Effector CD4-positive, alpha-beta T cell (primary cell): ENCODE measurements around the gene GNAT2.

Experiments used
- DNase-seq: peaks from one replicate; pipeline ENCODE4 v3.0.0-alpha.2; 2020

GNAT2 gene

GRCh38 chr1:109605381-109605780 lies 14.0 kb downstream of the GNAT2 start:
- DNase-seq = no peak

- DNase-seq = no peak
Measured at GRCh38 chr1:109603229-109603628, 16.2 kb downstream of the GNAT2 start.

- DNase-seq = no peak
Measured at GRCh38 chr1:109598655-109599054, 20.8 kb downstream of the GNAT2 start.

- DNase-seq = no peak
Measured at GRCh38 chr1:109598156-109598555, 21.3 kb downstream of the GNAT2 start.

- DNase-seq = no peak
Measured at GRCh38 chr1:109595531-109595930, 23.9 kb downstream of the GNAT2 start.

- no peak for DNase-seq
Measured at GRCh38 chr1:109592916-109593315, 26.5 kb downstream of the GNAT2 start.

- DNase-seq = no peak
Measured at GRCh38 chr1:109589679-109590078, 29.7 kb downstream of the GNAT2 start.

GRCh38 chr1:109589177-109589576 lies 30.2 kb downstream of the GNAT2 start:
- no peak for DNase-seq

- DNase-seq = no peak
Measured at GRCh38 chr1:109586055-109586454, 33.4 kb downstream of the GNAT2 start.

- no peak for DNase-seq
Measured at GRCh38 chr1:109584766-109585165, 34.6 kb downstream of the GNAT2 start.

- DNase-seq = no peak
Measured at GRCh38 chr1:109582021-109582420, 37.4 kb downstream of the GNAT2 start.

GRCh38 chr1:109579491-109579890 lies 39.9 kb downstream of the GNAT2 start:
- no peak for DNase-seq

GRCh38 chr1:109578947-109579443 lies 40.4 kb downstream of the GNAT2 start:
- DNase-seq = no peak

- DNase-seq = no peak
Measured at GRCh38 chr1:109573785-109574184, 45.6 kb downstream of the GNAT2 start.

GRCh38 chr1:109570414-109570813 lies 49.0 kb downstream of the GNAT2 start:
- DNase-seq = no peak

- no peak for DNase-seq
Measured at GRCh38 chr1:109569323-109569722, 50.1 kb downstream of the GNAT2 start.

- DNase-seq = no peak
Measured at GRCh38 chr1:109567877-109568672, 51.3 kb downstream of the GNAT2 start.

- DNase-seq = no peak
Measured at GRCh38 chr1:109566982-109567381, 52.4 kb downstream of the GNAT2 start.

- DNase-seq = no peak
Measured at GRCh38 chr1:109565241-109565640, 54.2 kb downstream of the GNAT2 start.

- no peak for DNase-seq
Measured at GRCh38 chr1:109564194-109564878, 55.1 kb downstream of the GNAT2 start.

- DNase-seq = no peak
Measured at GRCh38 chr1:109559995-109560394, 59.4 kb downstream of the GNAT2 start.

- no peak for DNase-seq
Measured at GRCh38 chr1:109557520-109557919, 61.9 kb downstream of the GNAT2 start.

- no peak for DNase-seq
Measured at GRCh38 chr1:109556563-109556962, 62.9 kb downstream of the GNAT2 start.
